K562 (cell line): ENCODE data around the gene TMEM143.

Source experiments
- CBX8 ChIP-seq: fragments of 200-600 bp; sonication (generic); IDR thresholded peaks from 2 replicates; pipeline ENCODE4 v1.6.1; 2012; ENCODE audit warnings: borderline replicate concordance, mixed run types, low read depth, mild to moderate bottlenecking, moderate library complexity, mixed read lengths, low read length, control low read depth, inconsistent platforms; ENCODE audit not compliant: poor library complexity, severe bottlenecking; ENCODE audit errors: extremely low read depth
- CEBPG ChIP-seq, 3 experiments: fragments of 200-800 bp in 1 of 3; sonication (Bioruptor generic) in 1 of 3; sonication (generic) in 1 of 3; formaldehyde crosslinking in 1 of 3; IDR thresholded peaks in 2 of 3; conservative IDR thresholded peaks in 1 of 3; 2 replicates each; pipeline versions ENCODE4 v1.6.1 to v1.8.0; 2016 to 2022; ENCODE audit warnings: missing compliant biosample characterization in 2 of 3, missing genetic modification characterization in 2 of 3, mild to moderate bottlenecking in 1 of 3, missing genetic modification reagents in 1 of 3
- GTF2F1 ChIP-seq: IDR thresholded peaks from 2 replicates; pipeline ENCODE4 v1.6.1; 2011; ENCODE audit warnings: low read depth, low read length, improper control_type of control experiment
- MXI1 ChIP-seq: IDR thresholded peaks from 2 replicates; pipeline ENCODE4 v1.6.1; 2011; ENCODE audit warnings: low read depth, mild to moderate bottlenecking, improper control_type of control experiment, low read length
- POLR2AphosphoS5 ChIP-seq: IDR thresholded peaks from 2 replicates; pipeline ENCODE4 v1.6.1; 2011; ENCODE audit warnings: mild to moderate bottlenecking, low read depth, low read length, moderate library complexity; ENCODE audit not compliant: control insufficient read depth, insufficient read depth
- PRPF4 ChIP-seq: fragments of 200-400 bp; formaldehyde crosslinking; IDR thresholded peaks from one replicate; pipeline ENCODE4 v1.6.1; 2017; ENCODE audit warnings: low read length, low read depth, mild to moderate bottlenecking; ENCODE audit not compliant: insufficient read depth, poor library complexity, severe bottlenecking
- U2AF2 ChIP-seq: fragments of 200-400 bp; formaldehyde crosslinking; optimal IDR thresholded peaks from 2 replicates; pipeline ENCODE3; 2017; ENCODE audit warnings: low read depth, mild to moderate bottlenecking, low read length
- ZEB2 ChIP-seq: fragments of 450-650 bp; IDR thresholded peaks from 2 replicates; pipeline ENCODE4 v1.6.1; 2016
- ZNF277 ChIP-seq: fragments of 250-450 bp; sonication (Bioruptor Pico); IDR thresholded peaks from 2 replicates; pipeline ENCODE4 v1.8.0; 2022; ENCODE audit warnings: inconsistent platforms, mild to moderate bottlenecking, moderate library complexity, borderline replicate concordance
- TF ChIP-seq, protein P1 (sequence below), 3 experiments: fragments of 200-800 bp in 1 of 3; fragments of 250-450 bp in 1 of 3; fragments of 450-650 bp in 1 of 3; sonication (Bioruptor Pico) in 1 of 3; sonication (Bioruptor generic) in 1 of 3; formaldehyde crosslinking in 1 of 3; IDR thresholded peaks; 2 replicates each; pipeline versions ENCODE4 v1.6.1 to v1.8.0; 2016 to 2022; ENCODE audit warnings: mild to moderate bottlenecking in 2 of 3, missing genetic modification characterization in 2 of 3, missing compliant biosample characterization in 1 of 3, moderate library complexity in 1 of 3
- TF ChIP-seq, protein P2 (sequence below), 3 experiments: IDR thresholded peaks in 2 of 3; conservative IDR thresholded peaks in 1 of 3; 2 replicates each; pipeline ENCODE4 v1.5.1; 2011 to 2012; ENCODE audit warnings: low read length in 3 of 3, mild to moderate bottlenecking in 3 of 3, control low read depth in 2 of 3, improper control_type of control experiment in 1 of 3, inconsistent platforms in 1 of 3, low read depth in 1 of 3, mixed read lengths in 1 of 3, moderate library complexity in 1 of 3; ENCODE audit not compliant: insufficient read depth in 2 of 3

DNA sequence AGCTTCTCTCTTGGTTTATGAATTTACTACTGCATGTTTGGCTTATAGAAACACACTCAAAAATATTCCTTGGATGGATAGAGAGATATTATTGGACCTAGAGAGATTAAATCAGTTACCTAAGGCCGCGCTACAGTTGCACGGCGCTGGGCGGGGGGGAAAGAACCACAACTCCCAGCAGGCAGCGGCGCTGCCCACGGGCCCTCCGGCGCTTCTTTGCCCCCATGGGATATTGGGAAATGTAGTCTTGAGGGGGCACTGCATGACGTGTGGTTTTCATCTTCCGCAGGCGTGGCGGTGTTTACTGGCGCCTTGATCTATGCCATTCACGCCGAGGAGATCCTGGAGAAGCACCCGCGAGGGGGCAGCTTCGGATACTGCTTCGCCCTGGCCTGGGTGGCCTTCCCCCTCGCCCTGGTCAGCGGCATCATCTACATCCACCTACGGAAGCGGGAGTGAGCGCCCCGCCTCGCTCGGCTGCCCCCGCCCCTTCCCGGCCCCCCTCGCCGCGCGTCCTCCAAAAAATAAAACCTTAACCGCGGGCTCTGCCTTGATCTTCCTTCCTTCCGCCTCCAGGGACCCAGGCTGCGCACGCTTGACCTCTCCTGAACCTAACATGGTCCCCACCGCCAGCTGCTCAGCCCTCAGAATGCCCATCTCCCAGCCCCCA lies 33.6 kb downstream of the TMEM143 start:
- TF ChIP-seq U2AF2 (no peak), PRPF4 (no peak), CEBPG (CRISPR knock-in tag; IDR thresholded peaks at IDR 0.05) (no peak), CEBPG (tag; conservative IDR thresholded peaks at IDR 0.05 in 1 of 2, IDR thresholded peaks at IDR 0.05 in 1 of 2) (no peak), GTF2F1 (no peak), POLR2AphosphoS5 (no peak), MXI1 (no peak), ZNF277 (no peak), CBX8 (no peak), ZEB2 (no peak)
- TF ChIP-seq, protein P1, sequence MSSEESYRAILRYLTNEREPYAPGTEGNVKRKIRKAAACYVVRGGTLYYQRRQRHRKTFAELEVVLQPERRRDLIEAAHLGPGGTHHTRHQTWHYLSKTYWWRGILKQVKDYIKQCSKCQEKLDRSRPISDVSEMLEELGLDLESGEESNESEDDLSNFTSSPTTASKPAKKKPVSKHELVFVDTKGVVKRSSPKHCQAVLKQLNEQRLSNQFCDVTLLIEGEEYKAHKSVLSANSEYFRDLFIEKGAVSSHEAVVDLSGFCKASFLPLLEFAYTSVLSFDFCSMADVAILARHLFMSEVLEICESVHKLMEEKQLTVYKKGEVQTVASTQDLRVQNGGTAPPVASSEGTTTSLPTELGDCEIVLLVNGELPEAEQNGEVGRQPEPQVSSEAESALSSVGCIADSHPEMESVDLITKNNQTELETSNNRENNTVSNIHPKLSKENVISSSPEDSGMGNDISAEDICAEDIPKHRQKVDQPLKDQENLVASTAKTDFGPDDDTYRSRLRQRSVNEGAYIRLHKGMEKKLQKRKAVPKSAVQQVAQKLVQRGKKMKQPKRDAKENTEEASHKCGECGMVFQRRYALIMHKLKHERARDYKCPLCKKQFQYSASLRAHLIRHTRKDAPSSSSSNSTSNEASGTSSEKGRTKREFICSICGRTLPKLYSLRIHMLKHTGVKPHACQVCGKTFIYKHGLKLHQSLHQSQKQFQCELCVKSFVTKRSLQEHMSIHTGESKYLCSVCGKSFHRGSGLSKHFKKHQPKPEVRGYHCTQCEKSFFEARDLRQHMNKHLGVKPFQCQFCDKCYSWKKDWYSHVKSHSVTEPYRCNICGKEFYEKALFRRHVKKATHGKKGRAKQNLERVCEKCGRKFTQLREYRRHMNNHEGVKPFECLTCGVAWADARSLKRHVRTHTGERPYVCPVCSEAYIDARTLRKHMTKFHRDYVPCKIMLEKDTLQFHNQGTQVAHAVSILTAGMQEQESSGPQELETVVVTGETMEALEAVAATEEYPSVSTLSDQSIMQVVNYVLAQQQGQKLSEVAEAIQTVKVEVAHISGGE (CRISPR knock-in tag; IDR thresholded peaks at IDR 0.05) = no peak
- TF ChIP-seq, protein P2, sequence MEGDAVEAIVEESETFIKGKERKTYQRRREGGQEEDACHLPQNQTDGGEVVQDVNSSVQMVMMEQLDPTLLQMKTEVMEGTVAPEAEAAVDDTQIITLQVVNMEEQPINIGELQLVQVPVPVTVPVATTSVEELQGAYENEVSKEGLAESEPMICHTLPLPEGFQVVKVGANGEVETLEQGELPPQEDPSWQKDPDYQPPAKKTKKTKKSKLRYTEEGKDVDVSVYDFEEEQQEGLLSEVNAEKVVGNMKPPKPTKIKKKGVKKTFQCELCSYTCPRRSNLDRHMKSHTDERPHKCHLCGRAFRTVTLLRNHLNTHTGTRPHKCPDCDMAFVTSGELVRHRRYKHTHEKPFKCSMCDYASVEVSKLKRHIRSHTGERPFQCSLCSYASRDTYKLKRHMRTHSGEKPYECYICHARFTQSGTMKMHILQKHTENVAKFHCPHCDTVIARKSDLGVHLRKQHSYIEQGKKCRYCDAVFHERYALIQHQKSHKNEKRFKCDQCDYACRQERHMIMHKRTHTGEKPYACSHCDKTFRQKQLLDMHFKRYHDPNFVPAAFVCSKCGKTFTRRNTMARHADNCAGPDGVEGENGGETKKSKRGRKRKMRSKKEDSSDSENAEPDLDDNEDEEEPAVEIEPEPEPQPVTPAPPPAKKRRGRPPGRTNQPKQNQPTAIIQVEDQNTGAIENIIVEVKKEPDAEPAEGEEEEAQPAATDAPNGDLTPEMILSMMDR (IDR thresholded peaks at IDR 0.05 in 2 of 3, conservative IDR thresholded peaks at IDR 0.05 in 1 of 3; ENCODE audit: insufficient read depth in 2 of 3, low read depth in 1 of 3, low read length in 3 of 3) = no peak
